H1 (cell line): ENCODE data around the gene PPP1R18. TPM values are rescaled to one million over a fixed set of nuclear protein-coding genes. Genes with fewer than 3 reads are reported as not detected.
A peak's percentile ranks its signal among the peaks of the same experiment; 100 is the strongest.

Experiments
- CTCF ChIA-PET: fragments of 300-600 bp; sonication (Branson Sonifier 250); formaldehyde crosslinking; loops from one replicate; lab custom pipeline; 2021; ENCODE audit not compliant: partially characterized antibody; lab: Charles Lee
- POLR2A ChIA-PET: fragments of 300-600 bp; sonication (Branson Sonifier 250); formaldehyde crosslinking; loops from one replicate; lab custom pipeline; 2021; ENCODE audit warnings: inconsistent platforms; ENCODE audit not compliant: partially characterized antibody; lab: Charles Lee
- DNase-seq, 2 experiments: peaks; one replicate each; pipeline versions ENCODE4 v3.0.0 to v3.0.0-alpha.2; 2010 to 2022; ENCODE audit warnings: low spot score in 2 of 2, low read depth in 1 of 2, mixed read lengths in 1 of 2
- FAIRE-seq: peaks from 2 replicates; lab custom pipeline; 2011; peaks lifted over from hg19 to GRCh38; lab: Jason Lieb, UNC
- H2AFZ ChIP-seq: 2 replicates; pipeline ENCODE4 v1.8.1; 2012; ENCODE audit warnings: low read length, inconsistent platforms
- H2AK5ac ChIP-seq: 2 replicates; pipeline ENCODE4 v1.6.1; 2013; ENCODE audit warnings: low read depth, low read length
- H2BK120ac ChIP-seq: replicated peaks from 2 replicates; pipeline ENCODE3; 2013; ENCODE audit warnings: low read depth, low read length, inconsistent platforms
- H2BK12ac ChIP-seq: 2 replicates; pipeline ENCODE4 v1.6.1; 2013; ENCODE audit warnings: low read depth, low read length
- H2BK15ac ChIP-seq: 2 replicates; pipeline ENCODE4 v1.6.1; 2013; ENCODE audit warnings: low read length
- H2BK20ac ChIP-seq: 2 replicates; pipeline ENCODE4 v1.6.1; 2013; ENCODE audit warnings: low read length
- H2BK5ac ChIP-seq: 2 replicates; pipeline ENCODE4 v1.6.1; 2013; ENCODE audit warnings: low read depth, low read length
- H3K14ac ChIP-seq: 2 replicates; pipeline ENCODE4 v1.6.1; 2013; ENCODE audit warnings: inconsistent platforms; ENCODE audit not compliant: insufficient read length
- H3K18ac ChIP-seq: 2 replicates; pipeline ENCODE4 v1.6.1; 2013; ENCODE audit warnings: low read length; ENCODE audit errors: extremely low read depth
- H3K23ac ChIP-seq: 2 replicates; pipeline ENCODE4 v1.6.1; 2013; ENCODE audit warnings: inconsistent platforms; ENCODE audit not compliant: insufficient read length
- H3K23me2 ChIP-seq: 2 replicates; pipeline ENCODE4 v1.6.1; 2013; ENCODE audit warnings: low read depth, low read length
- H3K27ac ChIP-seq: 2 replicates; pipeline ENCODE4 v1.6.1; 2011; ENCODE audit warnings: low read depth, low read length, inconsistent platforms
- H3K27me3 ChIP-seq, 4 experiments: replicated peaks in 1 of 4; 1 replicate in 1 of 4; 2 replicates in 3 of 4; pipeline versions ENCODE4 v1.6.1 to v1.8.1; 2011 to 2013; ENCODE audit warnings: low read length in 3 of 4, mild to moderate bottlenecking in 3 of 4, inconsistent platforms in 2 of 4, mixed read lengths in 2 of 4, moderate library complexity in 1 of 4; ENCODE audit not compliant: control insufficient read depth in 3 of 4, insufficient read depth in 3 of 4; ENCODE audit errors: extremely low read depth in 1 of 4
- H3K36me3 ChIP-seq, 4 experiments: 2 replicates each; pipeline versions ENCODE4 v1.6.1 to v1.8.1; 2011 to 2013; ENCODE audit warnings: mild to moderate bottlenecking in 4 of 4, low read length in 3 of 4, moderate library complexity in 2 of 4, control low read depth in 1 of 4, inconsistent platforms in 1 of 4; ENCODE audit not compliant: insufficient read depth in 4 of 4, control insufficient read depth in 2 of 4
- H3K4ac ChIP-seq: replicated peaks from 2 replicates; pipeline ENCODE3; 2013; ENCODE audit warnings: low read length, low read depth, mixed read lengths, inconsistent platforms; ENCODE audit not compliant: insufficient read length
- H3K4me1 ChIP-seq, 4 experiments: replicated peaks in 1 of 4; 1 replicate in 1 of 4; 2 replicates in 3 of 4; pipeline versions ENCODE4 v1.6.1 to v1.8.1; 2011 to 2013; ENCODE audit warnings: low read length in 3 of 4, inconsistent platforms in 2 of 4, mixed read lengths in 1 of 4; ENCODE audit not compliant: insufficient read depth in 4 of 4, control insufficient read depth in 3 of 4
- H3K4me2 ChIP-seq, 2 experiments: 2 replicates each; pipeline versions ENCODE4 v1.6.1 to v1.8.1; 2011 to 2013; ENCODE audit warnings: low read depth in 2 of 2, low read length in 2 of 2, control low read depth in 1 of 2, inconsistent platforms in 1 of 2, mild to moderate bottlenecking in 1 of 2; ENCODE audit not compliant: insufficient read depth in 1 of 2
- H3K4me3 ChIP-seq, 4 experiments: fragments of 200-600, 300-600 bp in 1 of 4; sonication (generic), shearing (Covaris generic), sonication (Bioruptor Twin) in 1 of 4; 2 replicates each; pipeline versions ENCODE4 v1.5.1 to v1.8.1; 2011 to 2016; ENCODE audit warnings: low read length in 4 of 4, low read depth in 3 of 4, control low read depth in 2 of 4, inconsistent platforms in 2 of 4, mild to moderate bottlenecking in 2 of 4, mixed read lengths in 1 of 4, moderate library complexity in 1 of 4; ENCODE audit not compliant: insufficient read depth in 2 of 4; ENCODE audit errors: extremely low read depth in 1 of 4
- H3K56ac ChIP-seq: replicated peaks from 2 replicates; pipeline ENCODE3; 2013; ENCODE audit warnings: low read depth, mild to moderate bottlenecking, mixed read lengths, low read length, inconsistent platforms; ENCODE audit not compliant: insufficient read length
- H3K79me1 ChIP-seq: 2 replicates; pipeline ENCODE4 v1.6.1; 2013; ENCODE audit warnings: low read depth, low read length, control low read depth
- H3K79me2 ChIP-seq, 2 experiments: 2 replicates each; pipeline versions ENCODE4 v1.6.1 to v1.8.1; 2012 to 2013; ENCODE audit warnings: low read length in 2 of 2, mild to moderate bottlenecking in 2 of 2, inconsistent platforms in 1 of 2; ENCODE audit not compliant: insufficient read depth in 2 of 2, control insufficient read depth in 1 of 2
- H3K9ac ChIP-seq, 4 experiments: replicated peaks in 1 of 4; 1 replicate in 1 of 4; 2 replicates in 3 of 4; pipeline versions ENCODE4 v1.6.1 to v1.8.1; 2011 to 2013; ENCODE audit warnings: low read depth in 3 of 4, low read length in 3 of 4, control low read depth in 2 of 4, mild to moderate bottlenecking in 2 of 4, moderate library complexity in 2 of 4, inconsistent platforms in 1 of 4; ENCODE audit errors: extremely low read depth in 1 of 4
- H3K9me3 ChIP-seq, 2 experiments: 2 replicates each; pipeline versions ENCODE4 v1.6.1 to v1.8.1; 2012 to 2013; ENCODE audit warnings: mild to moderate bottlenecking in 2 of 2, moderate library complexity in 2 of 2, control low read depth in 1 of 2, inconsistent platforms in 1 of 2, low read depth in 1 of 2, low read length in 1 of 2, mixed read lengths in 1 of 2; ENCODE audit not compliant: insufficient read depth in 2 of 2
- H4K20me1 ChIP-seq, 2 experiments: replicated peaks in 1 of 2; 2 replicates each; pipeline versions ENCODE3 to v1.8.1; 2011 to 2013; ENCODE audit warnings: inconsistent platforms in 2 of 2, low read length in 2 of 2, mild to moderate bottlenecking in 1 of 2; ENCODE audit not compliant: insufficient read depth in 2 of 2, control insufficient read depth in 1 of 2
- H4K5ac ChIP-seq: 2 replicates; pipeline ENCODE4 v1.6.1; 2013; ENCODE audit warnings: low read length, low read depth, mixed read lengths, inconsistent platforms; ENCODE audit not compliant: insufficient read length
- H4K8ac ChIP-seq: 2 replicates; pipeline ENCODE4 v1.8.0; 2013; ENCODE audit warnings: mild to moderate bottlenecking, moderate library complexity, low read length, inconsistent platforms; ENCODE audit not compliant: insufficient read depth; ENCODE audit errors: extremely low read depth
- H4K91ac ChIP-seq: replicated peaks from 2 replicates; pipeline ENCODE3; 2013; ENCODE audit warnings: low read length, mixed read lengths, inconsistent platforms; ENCODE audit not compliant: insufficient read length
- HDAC2 ChIP-seq, 2 experiments: fragments of 300-600 bp in 1 of 2; sonication (generic) in 1 of 2; IDR thresholded peaks; 2 replicates each; pipeline ENCODE4 v1.6.1; 2011 to 2012; ENCODE audit warnings: low read depth in 2 of 2, low read length in 2 of 2, mild to moderate bottlenecking in 2 of 2, moderate library complexity in 2 of 2, borderline replicate concordance in 1 of 2, inconsistent platforms in 1 of 2
- JUND ChIP-seq: IDR thresholded peaks from 2 replicates; pipeline ENCODE4 v1.6.1; 2011; ENCODE audit warnings: mild to moderate bottlenecking, improper control_type of control experiment, low read length
- POLR2A ChIP-seq, 2 experiments: IDR thresholded peaks; 1 replicate in 1 of 2; 2 replicates in 1 of 2; pipeline ENCODE4 v1.6.1; 2011; ENCODE audit warnings: low read depth in 2 of 2, low read length in 2 of 2, mild to moderate bottlenecking in 2 of 2; ENCODE audit errors: control extremely low read depth in 1 of 2
- RFX5 ChIP-seq: IDR thresholded peaks from 2 replicates; pipeline ENCODE4 v1.6.1; 2011; ENCODE audit warnings: low read depth, low read length, improper control_type of control experiment, borderline replicate concordance
- SIRT6 ChIP-seq: IDR thresholded peaks from one replicate; pipeline ENCODE4 v1.7.1; 2012; ENCODE audit warnings: low read length, inconsistent platforms
- TCF12 ChIP-seq: IDR thresholded peaks from 2 replicates; pipeline ENCODE4 v1.6.1; 2011; ENCODE audit warnings: low read depth, mild to moderate bottlenecking, low read length
- WGBS, 2 experiments: shearing (Covaris generic) in 1 of 2; methylation state at CpG; one replicate each; pipeline versions ENCODE4 v1.1.6 to v1.1.7; 2013 to 2015; ENCODE audit warnings: low lambda C conversion rate in 2 of 2, mixed read lengths in 2 of 2, inconsistent platforms in 1 of 2, low coverage in 1 of 2, missing lambda C conversion rate in 1 of 2; ENCODE audit not compliant: insufficient replicate concordance in 2 of 2, insufficient coverage in 1 of 2, insufficient read length in 1 of 2; ENCODE audit errors: extremely low coverage in 1 of 2, missing lambda C conversion rate in 1 of 2; 5-methylcytosine and 5-hydroxymethylcytosine counted together
- polyA plus RNA-seq, 7 experiments: library from polyadenylated mRNA; depleted of rRNA in 3 of 7; stranded (reverse) in 5 of 7; unstranded in 2 of 7; fragments of >200 nt in 5 of 7; fragments of 200-250 nt in 2 of 7; gene quantifications; 1 replicate in 5 of 7; 2 replicates in 1 of 7; 4 replicates in 1 of 7; pipeline versions ENCODE4 v1.2.1 to v1.2.3, GENCODE V29; 2011 to 2013; ENCODE audit warnings: missing spikeins in 2 of 7, mixed read lengths in 2 of 7
- total RNA-seq: library from RNA; stranded (reverse); fragmentation: NEBNext Ultra II Directional; extraction: Animal tissue kit (Norgen Biotek cat#: 25700); gene quantifications from 2 replicates; pipeline ENCODE4 v1.2.1, GENCODE V29; 2021

PPP1R18 gene
- total and polyA plus RNA-seq, 2 of the 8 experiments (the other 6 are each of a cell fraction or from before 2014, with no cell fraction given), result 25.1 to 29.1 TPM

DNA sequence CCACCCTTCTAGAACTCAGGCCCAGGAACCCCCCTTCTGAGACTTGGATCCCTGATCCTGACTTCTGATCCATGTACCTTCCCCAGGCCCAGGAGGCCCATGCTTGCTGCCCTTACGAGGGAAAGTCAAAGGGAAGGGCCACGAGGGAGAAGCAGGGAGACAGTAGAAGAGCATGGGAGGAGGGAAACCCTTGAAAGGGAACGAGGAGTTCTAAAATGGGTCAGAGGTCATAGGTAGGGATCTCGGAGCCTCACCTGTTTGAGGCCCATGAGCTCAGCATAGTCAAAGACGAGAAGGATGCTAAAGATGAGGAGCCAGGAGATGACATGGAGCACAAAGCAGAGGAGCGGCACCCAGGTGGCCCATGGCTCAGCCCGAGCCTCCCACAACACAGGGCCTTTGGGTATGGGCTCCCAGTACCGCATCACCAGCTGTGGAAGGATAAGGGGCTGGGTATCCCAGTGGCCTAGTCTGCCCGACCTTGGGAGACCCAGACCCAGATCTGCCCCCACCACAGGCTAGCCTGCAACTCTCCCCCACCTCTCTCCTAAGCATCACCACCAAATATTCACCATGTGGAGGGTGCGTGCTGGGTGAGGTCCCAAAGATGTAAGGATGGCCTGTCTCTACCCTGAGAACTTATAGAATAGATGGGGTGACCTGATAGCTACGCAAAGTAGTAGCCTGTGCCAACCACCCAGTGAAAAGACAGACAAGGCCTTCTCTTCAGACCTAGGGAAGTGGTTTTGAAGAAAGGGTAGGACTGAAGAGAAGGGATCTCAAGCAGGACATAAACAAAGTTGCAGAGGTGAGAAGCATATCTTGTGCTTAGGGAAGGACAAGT lies 2.8 kb upstream of the PPP1R18 start:
- Histone ChIP-seq H3K23me2 (peaks cover 13% of the 10 kb centered on the region), H4K20me1 (peaks cover 0 to 3% of the 10 kb centered on the region in 2 experiments), H2BK5ac (no peak overlapping the region), H3K9me3 (no peaks in the 10 kb centered on the region), H2AFZ (no peak overlapping the region), H3K36me3 (no peaks in the 10 kb centered on the region; a peak in 1 of 8 replicates), H3K9ac (no peak overlapping the region; a peak in 3 of 7 replicates), H2AK5ac (peak overlapping the region; percentile 83; the same call in 1 of the 2 replicates), H4K5ac (no peak overlapping the region), H3K79me1 (peaks cover 4% of the 10 kb centered on the region; the same call in 1 of the 2 replicates), H3K14ac (no peak overlapping the region), H4K91ac (no peak overlapping the region), H3K4me2 (peak overlapping the region; percentile 82 to 94), H3K4me1 (peaks cover 0 to 31% (median 20%) of the 10 kb centered on the region in 4 experiments; a peak in 6 of 7 replicates), H3K23ac (no peak overlapping the region), H2BK20ac (no peak overlapping the region), H3K4ac (no peak overlapping the region), H2BK120ac (no peak overlapping the region), H2BK15ac (0 out of 2 replicates have a peak overlapping the region, but pooled peaks have one; percentile 10), H3K27me3 (no peaks in the 10 kb centered on the region), H3K4me3 (no peak overlapping the region), H3K79me2 (peaks cover 0 to 13% of the 10 kb centered on the region in 2 experiments; a peak in 3 of 4 replicates), H3K56ac (no peak overlapping the region), H2BK12ac (no peak overlapping the region), H3K27ac (no peak overlapping the region), H3K18ac (no peak overlapping the region), H4K8ac (no peak overlapping the region)
- 90% methylated on average over 11 of the region's 11 CpGs; no CpG with 5 or more reads in 1 of the 2 experiments for WGBS, 2 experiments
- no peak for FAIRE-seq
- TF ChIP-seq POLR2A (IDR thresholded peaks at IDR 0.05; ENCODE audit: control extremely low read depth in 1 of 2, low read depth in 2 of 2, low read length in 2 of 2) (no peak), HDAC2 (IDR thresholded peaks at IDR 0.05; ENCODE audit: borderline replicate concordance in 1 of 2, low read depth in 2 of 2, low read length in 2 of 2) (no peak), JUND (no peak), TCF12 (no peak), RFX5 (no peak), SIRT6 (no peak)
- DNase-seq, result no peak
- ChIA-PET POLR2A (interaction anchor here (0.6 to 26.7 kb wide), 9 partner anchors 8 to 79 kb away, joined by 3 to 732 read pairs (median 7); partner anchors contain the start of genes FLOT1, IER3, MDC1 and MRPS18B), CTCF (interaction anchor here (0.5 to 3.7 kb wide), 14 partner anchors 11 to 394 kb away, joined by 3 to 28 read pairs (median 3); partner anchors contain the start of genes DHX16 and MDC1)
